CD14-positive monocyte (primary cell): Measurements from ENCODE around the gene HMGXB3. TPM values are rescaled to one million over a fixed set of nuclear protein-coding genes. Genes with fewer than 3 reads are reported as not detected.
A peak's percentile ranks its signal among the peaks of the same experiment; 100 is the strongest.

ENCODE experiments used
- DNase-seq, 3 donors: peaks; one replicate each; pipeline ENCODE4 v3.0.0-alpha.2; 2011 to 2022
- H2AFZ ChIP-seq: 2 replicates; pipeline ENCODE4 v1.6.0; 2012; ENCODE audit warnings: mild to moderate bottlenecking, low read depth, low read length, inconsistent platforms; ENCODE audit not compliant: insufficient read depth, poor library complexity, severe bottlenecking
- H3K27ac ChIP-seq, 2 donors: 1 replicate in 1 of 2; 2 replicates in 1 of 2; pipeline ENCODE4 v1.5.1; 2012 to 2013; ENCODE audit warnings: low read length in 2 of 2, control low read depth in 1 of 2, inconsistent platforms in 1 of 2, low read depth in 1 of 2, mild to moderate bottlenecking in 1 of 2
- H3K27me3 ChIP-seq, 2 donors: one replicate each; pipeline versions ENCODE4 v1.6.0 to v1.6.1; 2011 to 2013; ENCODE audit warnings: low read length in 2 of 2; ENCODE audit not compliant: control insufficient read depth in 2 of 2, insufficient read depth in 2 of 2
- H3K36me3 ChIP-seq, 2 donors: replicated peaks in 1 of 2; 1 replicate in 1 of 2; 2 replicates in 1 of 2; pipeline versions ENCODE4 v1.5.1 to v1.6.1; 2012 to 2013; ENCODE audit warnings: low read length in 2 of 2, control low read depth in 1 of 2, inconsistent platforms in 1 of 2, mild to moderate bottlenecking in 1 of 2; ENCODE audit not compliant: insufficient read depth in 2 of 2, control insufficient read depth in 1 of 2
- H3K4me1 ChIP-seq, 2 donors: 1 replicate in 1 of 2; 2 replicates in 1 of 2; pipeline versions ENCODE4 v1.5.1 to v1.6.1; 2012 to 2013; ENCODE audit warnings: low read length in 2 of 2, control low read depth in 1 of 2, inconsistent platforms in 1 of 2, mild to moderate bottlenecking in 1 of 2, moderate library complexity in 1 of 2; ENCODE audit not compliant: insufficient read depth in 2 of 2, control insufficient read depth in 1 of 2
- H3K4me2 ChIP-seq: replicated peaks from 2 replicates; pipeline ENCODE3; 2012; ENCODE audit warnings: low read length, moderate library complexity, mild to moderate bottlenecking; ENCODE audit not compliant: poor library complexity, severe bottlenecking; ENCODE audit errors: extremely low read depth
- H3K4me3 ChIP-seq, 3 experiments: fragments of 200-600 bp in 1 of 3; sonication (generic) in 1 of 3; replicated peaks in 1 of 3; 1 replicate in 2 of 3; 2 replicates in 1 of 3; pipeline ENCODE4 v1.5.1; 2011 to 2013; ENCODE audit warnings: low read length in 3 of 3, mild to moderate bottlenecking in 3 of 3, control low read depth in 2 of 3, low read depth in 2 of 3, inconsistent platforms in 1 of 3, moderate library complexity in 1 of 3
- H3K79me2 ChIP-seq: 2 replicates; pipeline ENCODE4 v1.6.0; 2012; ENCODE audit warnings: mild to moderate bottlenecking, control low read depth, inconsistent platforms, low read length, moderate library complexity; ENCODE audit not compliant: insufficient read depth
- H3K9ac ChIP-seq: 2 replicates; pipeline ENCODE4 v1.6.0; 2017; ENCODE audit warnings: low read length, mild to moderate bottlenecking; ENCODE audit not compliant: insufficient read depth, poor library complexity, severe bottlenecking
- H3K9me3 ChIP-seq, 2 donors: replicated peaks in 1 of 2; 1 replicate in 1 of 2; 2 replicates in 1 of 2; pipeline versions ENCODE4 v1.5.1 to v1.6.1; 2012 to 2013; ENCODE audit warnings: low read length in 2 of 2, control low read depth in 1 of 2; ENCODE audit not compliant: control insufficient read depth in 1 of 2, insufficient read depth in 1 of 2
- H4K20me1 ChIP-seq: 2 replicates; pipeline ENCODE4 v1.6.0; 2012; ENCODE audit warnings: mild to moderate bottlenecking, low read length, control low read depth, moderate library complexity; ENCODE audit not compliant: insufficient read depth
- H3K27ac Mint-ChIP-seq, 7 donors: one replicate each; pipeline ENCODE4 v1.8.0; 2020; ENCODE audit warnings: mild to moderate bottlenecking in 7 of 7, mixed read lengths in 7 of 7, moderate library complexity in 6 of 7, inconsistent platforms in 2 of 7
- H3K27me3 Mint-ChIP-seq, 3 donors: one replicate each; pipeline ENCODE4 v1.8.0; 2021 to 2022; ENCODE audit warnings: low read depth in 3 of 3, mild to moderate bottlenecking in 3 of 3, mixed read lengths in 3 of 3, moderate library complexity in 3 of 3, inconsistent platforms in 1 of 3
- H3K36me3 Mint-ChIP-seq, 2 donors: one replicate each; pipeline ENCODE4 v1.8.0; 2020; ENCODE audit warnings: mixed read lengths in 2 of 2, inconsistent platforms in 1 of 2, mild to moderate bottlenecking in 1 of 2
- H3K4me1 Mint-ChIP-seq: one replicate; pipeline ENCODE4 v1.8.0; 2020; ENCODE audit warnings: mild to moderate bottlenecking, mixed read lengths
- H3K4me3 Mint-ChIP-seq, 2 donors: one replicate each; pipeline ENCODE4 v1.8.0; 2020; ENCODE audit warnings: mild to moderate bottlenecking in 2 of 2, mixed read lengths in 2 of 2, moderate library complexity in 1 of 2
- H3K9me3 Mint-ChIP-seq, 7 donors: one replicate each; pipeline ENCODE4 v1.8.0; 2020 to 2022; ENCODE audit warnings: mixed read lengths in 7 of 7, mild to moderate bottlenecking in 6 of 7, moderate library complexity in 6 of 7, inconsistent platforms in 2 of 7
- CTCF ChIP-seq: fragments of 200-600 bp; IDR thresholded peaks from one replicate; pipeline ENCODE4 v1.8.0; 2022; ENCODE audit warnings: antibody characterized with exemption, mild to moderate bottlenecking
- WGBS: methylation state at CpG from one replicate; pipeline ENCODE4 v1.1.5; 2013; ENCODE audit warnings: missing lambda C conversion rate; ENCODE audit not compliant: insufficient coverage; 5-methylcytosine and 5-hydroxymethylcytosine counted together
- intact Hi-C, 2 donors: fragments of 100-400 bp; cut with micrococcal nuclease; formaldehyde crosslinking; loops; one replicate each; pipeline versions ENCODE4 v1.15.0 to v1.15.1; 2023
- polyA plus RNA-seq, 3 donors: library from polyadenylated mRNA; depleted of rRNA in 1 of 3; unstranded in 2 of 3; stranded (reverse) in 1 of 3; fragments of 300-500 nt in 2 of 3; fragments of >200 nt in 1 of 3; fragmentation: Illumina TruSeq in 2 of 3; gene quantifications; 1 replicate in 2 of 3; 2 replicates in 1 of 3; pipeline ENCODE4 v1.2.3, GENCODE V29; 2012 to 2021

HMGXB3 gene
- polyA plus RNA-seq, 3 donors: 3.1 to 22.9 (median 6.2) TPM

GRCh38 chr5:150075806-150076205 is 75.3 kb downstream of the HMGXB3 start:
- peaks cover 100% of the 10 kb centered on the region in 2 donors for H3K36me3 ChIP-seq
- no peaks in the 10 kb centered on the region for H3K27me3 ChIP-seq
- Mint-ChIP-seq H3K36me3 (peaks cover 18 to 29% of the 10 kb centered on the region in 2 donors), H3K9me3 (no peaks in the 10 kb centered on the region), H3K4me1 (peaks cover 20% of the 10 kb centered on the region), H3K27ac (no peak overlapping the region), H3K27me3 (peaks cover 0 to 7% (median 0%) of the 10 kb centered on the region in 3 donors), H3K4me3 (no peak overlapping the region)
- WGBS: 85% methylated on average over 4 of the region's 4 CpGs
- H3K27ac ChIP-seq: peak overlapping the region in 1 of 2 donors; percentile 21
- DNase-seq: no peak
- TF ChIP-seq CTCF: no peak
- H4K20me1 ChIP-seq: peaks cover 100% of the 10 kb centered on the region
- no peak overlapping the region for H3K4me2 ChIP-seq
- no peak overlapping the region for H2AFZ ChIP-seq
- peaks cover 3 to 4% of the 10 kb centered on the region in 2 donors for H3K4me1 ChIP-seq
- intact Hi-C loops: no loop called here
- H3K4me3 ChIP-seq: no peak overlapping the region
- peaks cover 68% of the 10 kb centered on the region for H3K79me2 ChIP-seq
- no peak overlapping the region for H3K9ac ChIP-seq
- no peaks in the 10 kb centered on the region for H3K9me3 ChIP-seq

DNA sequence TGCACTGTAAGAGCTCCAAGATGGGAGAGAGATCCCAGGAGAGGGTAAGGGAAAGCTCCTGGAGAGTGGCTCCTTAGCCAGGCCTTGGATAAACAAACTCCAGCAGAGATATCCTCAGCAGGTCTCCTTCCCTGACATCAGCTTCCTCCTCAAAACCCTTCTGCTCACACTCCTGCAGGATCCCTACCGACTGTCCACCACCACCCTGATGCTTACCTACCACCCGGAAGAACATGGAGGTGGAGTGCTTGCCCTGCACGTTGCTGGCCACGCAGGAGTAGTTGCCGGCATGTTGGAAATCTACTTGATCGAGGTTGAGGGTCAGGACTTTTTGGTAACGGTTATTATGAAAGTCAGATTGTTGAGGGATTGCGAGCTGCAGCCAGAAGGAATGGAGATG is 76.5 kb downstream of the HMGXB3 start:
- Histone ChIP-seq H3K27ac (peak overlapping the region in 1 of 2 donors; percentile 49), H3K9me3 (no peaks in the 10 kb centered on the region)
- intact Hi-C loops: no loop called here

More for the DNA sequence above, 76.5 kb downstream of the HMGXB3 start:
- no peak overlapping the region for H3K4me3 Mint-ChIP-seq
- no peak for DNase-seq
- TF ChIP-seq CTCF: no peak
- Histone ChIP-seq H3K36me3 (peaks cover 94% of the 10 kb centered on the region in 2 donors), H3K4me1 (peaks cover 15 to 16% of the 10 kb centered on the region in 2 donors), H2AFZ (no peak overlapping the region), H3K79me2 (peaks cover 77% of the 10 kb centered on the region), H3K4me2 (no peak overlapping the region), H3K4me3 (no peak overlapping the region), H3K27me3 (no peaks in the 10 kb centered on the region), H4K20me1 (peaks cover 100% of the 10 kb centered on the region), H3K9ac (no peak overlapping the region)
- peaks cover 24 to 26% of the 10 kb centered on the region in 2 donors for H3K36me3 Mint-ChIP-seq
- peak overlapping the region in 2 of 7 donors; percentile 2 to 29 for H3K27ac Mint-ChIP-seq
- no peaks in the 10 kb centered on the region for H3K9me3 Mint-ChIP-seq
- 100% methylated on average over 4 of the region's 8 CpGs for WGBS
- peaks cover 0 to 7% (median 0%) of the 10 kb centered on the region in 3 donors for H3K27me3 Mint-ChIP-seq
- H3K4me1 Mint-ChIP-seq: peaks cover 33% of the 10 kb centered on the region
